AG04450 (cell line): ENCODE measurements around the gene CDKN2AIPNL. TPM values are rescaled to one million over a fixed set of nuclear protein-coding genes. Genes with fewer than 3 reads are reported as not detected.
A peak's percentile ranks its signal among the peaks of the same experiment; 100 is the strongest.

ENCODE experiments used
- CTCF ChIA-PET: fragments of 300-600, 350-600 bp; formaldehyde crosslinking; extraction: SDS; loops from one replicate; lab custom pipeline; 2022; ENCODE audit warnings: antibody characterized with exemption, inconsistent platforms; lab: Charles Lee
- POLR2A ChIA-PET: fragments of 350-600 bp; formaldehyde crosslinking; extraction: SDS; loops from one replicate; lab custom pipeline; 2021; ENCODE audit warnings: antibody characterized with exemption, inconsistent platforms; lab: Yijun Ruan, JAX
- DNase-seq: peaks from one replicate; pipeline ENCODE4 v3.0.0-alpha.2; 2011; ENCODE audit warnings: low read depth, low spot score
- H3K27ac ChIP-seq: one replicate; pipeline ENCODE4 v1.5.1; 2012; ENCODE audit warnings: low read depth, low read length, control low read depth
- H3K27me3 ChIP-seq: one replicate; pipeline ENCODE4 v1.6.0; 2012; ENCODE audit warnings: low read length; ENCODE audit not compliant: control insufficient read depth, insufficient read depth
- H3K4me3 ChIP-seq: 2 replicates; pipeline ENCODE4 v1.5.1; 2011; ENCODE audit warnings: mild to moderate bottlenecking, low read depth, low read length, control low read depth
- H3K9me3 ChIP-seq: 2 replicates; pipeline ENCODE4 v1.5.1; 2012; ENCODE audit warnings: low read length; ENCODE audit not compliant: control insufficient read depth, insufficient read depth
- polyA plus RNA-seq: library from polyadenylated mRNA; depleted of rRNA; stranded (reverse); fragments of >200 nt; gene quantifications from 2 replicates; pipeline ENCODE4 v1.2.3, GENCODE V29; 2011
- TF ChIP-seq, protein P1 (sequence below): IDR thresholded peaks from 2 replicates; pipeline ENCODE4 v1.5.1; 2011; ENCODE audit warnings: low read depth, low read length, control low read depth, inconsistent platforms

Gene CDKN2AIPNL
- polyA plus RNA-seq, 1 experiment: 20.8 TPM

GRCh38 chr5:134458234-134459009 is 46.7 kb upstream of the CDKN2AIPNL start:
- Histone ChIP-seq H3K27me3 (no peaks in the 10 kb centered on the region), H3K27ac (no peak overlapping the region), H3K4me3 (no peak overlapping the region), H3K9me3 (peaks cover 3% of the 10 kb centered on the region; the same call in 1 of the 2 replicates)
- TF ChIP-seq, protein P1, sequence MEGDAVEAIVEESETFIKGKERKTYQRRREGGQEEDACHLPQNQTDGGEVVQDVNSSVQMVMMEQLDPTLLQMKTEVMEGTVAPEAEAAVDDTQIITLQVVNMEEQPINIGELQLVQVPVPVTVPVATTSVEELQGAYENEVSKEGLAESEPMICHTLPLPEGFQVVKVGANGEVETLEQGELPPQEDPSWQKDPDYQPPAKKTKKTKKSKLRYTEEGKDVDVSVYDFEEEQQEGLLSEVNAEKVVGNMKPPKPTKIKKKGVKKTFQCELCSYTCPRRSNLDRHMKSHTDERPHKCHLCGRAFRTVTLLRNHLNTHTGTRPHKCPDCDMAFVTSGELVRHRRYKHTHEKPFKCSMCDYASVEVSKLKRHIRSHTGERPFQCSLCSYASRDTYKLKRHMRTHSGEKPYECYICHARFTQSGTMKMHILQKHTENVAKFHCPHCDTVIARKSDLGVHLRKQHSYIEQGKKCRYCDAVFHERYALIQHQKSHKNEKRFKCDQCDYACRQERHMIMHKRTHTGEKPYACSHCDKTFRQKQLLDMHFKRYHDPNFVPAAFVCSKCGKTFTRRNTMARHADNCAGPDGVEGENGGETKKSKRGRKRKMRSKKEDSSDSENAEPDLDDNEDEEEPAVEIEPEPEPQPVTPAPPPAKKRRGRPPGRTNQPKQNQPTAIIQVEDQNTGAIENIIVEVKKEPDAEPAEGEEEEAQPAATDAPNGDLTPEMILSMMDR: no peak
- no peak for DNase-seq
- POLR2A ChIA-PET: no interaction called here
- CTCF ChIA-PET: no interaction called here

DNA sequence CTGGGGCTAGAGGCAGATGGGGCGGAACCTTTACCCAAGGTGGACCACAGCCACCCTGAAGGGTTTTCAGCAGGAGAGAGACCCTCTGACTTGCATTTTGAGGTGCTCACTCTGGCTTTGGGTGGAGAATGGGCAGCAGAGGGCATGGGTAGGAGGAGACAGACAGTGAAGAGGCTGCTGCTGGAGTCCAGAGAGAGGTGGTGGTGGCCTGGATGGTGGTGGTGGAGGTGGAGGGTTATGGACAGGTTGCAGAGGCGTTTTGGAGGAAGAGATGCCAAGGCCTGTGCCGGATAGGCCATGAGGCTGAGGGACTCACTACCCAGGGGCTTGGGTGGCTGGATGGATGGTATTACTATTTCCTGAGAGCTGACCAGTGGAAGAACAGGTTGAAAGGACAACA is 46.1 kb upstream of the CDKN2AIPNL start:
- Histone ChIP-seq H3K9me3 (peaks cover 3% of the 10 kb centered on the region; the same call in 1 of the 2 replicates), H3K27ac (peak overlapping the region; percentile 11), H3K4me3 (no peak overlapping the region), H3K27me3 (no peaks in the 10 kb centered on the region)
- TF ChIP-seq, protein P1: no peak
- no peak for DNase-seq
- POLR2A ChIA-PET: no interaction called here
- CTCF ChIA-PET: no interaction called here

- ChIA-PET POLR2A (no interaction called here), CTCF (interaction anchor here (0.5 kb wide), 1 partner anchor 70 kb away, joined by 4 read pairs; no protein-coding TSS in a partner anchor)
These were observed 45.1 kb upstream of the CDKN2AIPNL start for GRCh38 chr5:134456825-134457224.

DNA sequence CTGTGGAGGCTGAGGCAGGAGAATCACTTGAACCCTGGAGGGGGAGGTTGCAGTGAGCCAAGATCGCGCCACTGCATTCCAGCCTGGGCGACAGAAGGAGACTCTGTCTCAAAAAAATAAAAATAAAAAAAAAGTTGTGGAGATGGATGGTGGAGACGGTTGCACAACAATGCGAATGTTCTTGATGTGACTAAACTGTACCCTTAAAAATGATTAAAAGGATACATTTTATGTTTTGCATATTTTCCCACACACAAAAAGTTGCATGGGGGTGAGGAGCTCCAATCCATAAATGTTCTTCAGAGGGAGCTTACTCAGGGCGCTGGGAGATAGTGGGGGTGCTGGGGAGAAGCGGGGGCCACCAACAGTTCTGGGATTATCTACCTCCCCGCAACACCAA is 43.8 kb upstream of the CDKN2AIPNL start:
- no peak for DNase-seq
- H3K27ac ChIP-seq: no peak overlapping the region
- ChIA-PET POLR2A (no interaction called here), CTCF (no interaction called here)
- TF ChIP-seq, protein P1: no peak
- peaks cover under 1% of the 10 kb centered on the region; the same call in 1 of the 2 replicates for H3K9me3 ChIP-seq
- H3K27me3 ChIP-seq: no peaks in the 10 kb centered on the region
- no peak overlapping the region for H3K4me3 ChIP-seq

More at GRCh38 chr5:134456825-134457224, 45.1 kb upstream of the CDKN2AIPNL start:
- peaks cover 3% of the 10 kb centered on the region; the same call in 1 of the 2 replicates for H3K9me3 ChIP-seq
- TF ChIP-seq, protein P1: no peak
- H3K27ac ChIP-seq: no peak overlapping the region
- no peak for DNase-seq
- no peak overlapping the region for H3K4me3 ChIP-seq
- no peaks in the 10 kb centered on the region for H3K27me3 ChIP-seq

DNA sequence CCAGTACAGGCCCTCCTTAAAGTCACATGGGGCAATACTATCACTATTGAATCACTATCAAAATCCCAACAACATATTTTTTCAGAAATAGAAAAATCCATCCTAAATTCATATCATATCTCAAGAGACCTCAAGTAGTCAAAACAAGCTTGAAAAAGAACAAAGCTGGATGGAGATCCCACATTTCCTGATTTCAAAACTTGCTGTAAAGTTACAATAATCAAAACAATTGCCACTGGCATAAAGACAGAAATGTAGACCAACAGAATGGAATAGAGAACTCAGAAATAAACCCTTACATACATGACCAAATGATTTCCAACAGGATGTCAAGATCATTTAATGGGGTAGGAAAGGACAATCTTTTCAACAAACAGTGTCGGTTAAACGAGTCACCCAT is 41.3 kb upstream of the CDKN2AIPNL start:
- ChIA-PET POLR2A (no interaction called here), CTCF (no interaction called here)
- TF ChIP-seq, protein P1: no peak
- Histone ChIP-seq H3K27ac (no peak overlapping the region), H3K4me3 (no peak overlapping the region), H3K27me3 (no peaks in the 10 kb centered on the region), H3K9me3 (no peaks in the 10 kb centered on the region)
- no peak for DNase-seq
